ENCODE data around the gene PRADC1.
"Not testable (repeated sequence)": the region's sequence is repeated elsewhere in the genome, so short reads cannot be mapped to it uniquely, and the experiment has no call there.

The PRADC1 gene

GRCh38 chr2:73233154-73233931 is at the start of gene PRADC1:
Gene PRADC1, minus strand, starts transcription at chr2:73233239. Its CDS starts 79 bp downstream, at chr2:73233160.
- peak; percentile 49 for DNase-seq

DNA sequence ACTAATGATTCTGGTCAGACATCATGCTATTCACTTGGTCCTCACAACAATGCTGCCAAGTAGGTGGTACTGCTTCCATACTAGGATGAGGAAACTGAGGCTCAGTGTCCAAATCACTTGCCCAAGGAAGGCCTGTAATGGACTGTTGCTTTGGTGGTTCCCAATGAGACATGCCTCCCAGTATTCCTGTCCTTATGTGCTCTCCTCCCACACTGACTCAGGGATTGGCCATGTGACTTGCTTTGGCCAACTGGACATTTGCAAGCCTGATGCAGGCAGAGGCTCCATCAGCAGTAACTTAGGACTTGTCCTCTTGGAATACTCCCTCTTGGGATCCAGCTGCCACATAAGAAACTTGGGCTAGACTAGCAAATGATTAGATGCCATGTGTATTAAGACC is 48.2 kb upstream of the PRADC1 start:
- no peak for DNase-seq

DNA sequence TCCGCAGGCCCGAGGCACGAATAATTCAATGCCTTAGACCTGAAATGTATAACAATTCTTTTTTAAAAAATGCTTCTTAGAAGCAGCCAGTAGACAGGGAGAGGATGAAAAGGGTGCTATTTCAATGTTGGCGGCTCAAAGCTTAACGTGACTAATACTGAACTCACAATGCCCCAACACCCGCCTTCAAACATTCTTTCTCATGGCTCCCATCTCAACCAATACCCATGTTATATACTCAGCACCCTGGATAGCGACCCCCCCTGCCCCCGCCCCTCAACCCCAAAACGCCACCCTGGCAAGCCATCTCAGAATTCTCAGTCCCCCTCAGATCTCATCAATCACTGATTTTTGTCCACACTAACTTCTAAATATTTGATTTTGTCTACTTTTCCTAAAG is 46.8 kb upstream of the PRADC1 start:
- no peak for DNase-seq

- DNase-seq, result no peak
These were observed 39.2 kb upstream of the PRADC1 start for GRCh38 chr2:73272270-73272669.

GRCh38 chr2:73269686-73270465 is 36.8 kb upstream of the PRADC1 start:
- DNase-seq, result no peak

- DNase-seq, result no peak
These were observed 36.0 kb upstream of the PRADC1 start for GRCh38 chr2:73268830-73269685.

DNA sequence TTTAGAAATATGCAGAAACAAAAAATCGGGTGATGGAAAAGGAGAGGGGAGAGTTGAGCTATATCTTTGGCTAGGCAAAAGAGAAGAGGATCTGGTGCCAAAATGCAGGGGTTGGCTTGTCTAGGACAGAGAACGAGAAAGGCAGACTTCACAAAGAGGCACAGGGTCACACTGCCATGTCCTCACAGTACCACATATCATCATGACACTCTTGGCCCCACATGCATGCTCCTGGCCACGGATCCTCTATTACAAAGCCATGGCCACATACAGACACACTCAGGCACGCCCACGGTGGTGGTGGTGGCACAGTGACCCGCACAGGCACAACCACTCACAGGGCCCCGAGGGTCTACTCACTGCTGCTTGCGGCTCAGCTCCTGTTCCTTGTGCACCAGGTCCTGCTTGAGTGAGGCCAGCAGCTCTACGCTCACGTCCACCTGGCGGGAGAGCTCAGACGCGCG is 35.4 kb upstream of the PRADC1 start:
- no peak for DNase-seq

- DNase-seq, result no peak
These were observed 34.0 kb upstream of the PRADC1 start for GRCh38 chr2:73267008-73267407.

DNA sequence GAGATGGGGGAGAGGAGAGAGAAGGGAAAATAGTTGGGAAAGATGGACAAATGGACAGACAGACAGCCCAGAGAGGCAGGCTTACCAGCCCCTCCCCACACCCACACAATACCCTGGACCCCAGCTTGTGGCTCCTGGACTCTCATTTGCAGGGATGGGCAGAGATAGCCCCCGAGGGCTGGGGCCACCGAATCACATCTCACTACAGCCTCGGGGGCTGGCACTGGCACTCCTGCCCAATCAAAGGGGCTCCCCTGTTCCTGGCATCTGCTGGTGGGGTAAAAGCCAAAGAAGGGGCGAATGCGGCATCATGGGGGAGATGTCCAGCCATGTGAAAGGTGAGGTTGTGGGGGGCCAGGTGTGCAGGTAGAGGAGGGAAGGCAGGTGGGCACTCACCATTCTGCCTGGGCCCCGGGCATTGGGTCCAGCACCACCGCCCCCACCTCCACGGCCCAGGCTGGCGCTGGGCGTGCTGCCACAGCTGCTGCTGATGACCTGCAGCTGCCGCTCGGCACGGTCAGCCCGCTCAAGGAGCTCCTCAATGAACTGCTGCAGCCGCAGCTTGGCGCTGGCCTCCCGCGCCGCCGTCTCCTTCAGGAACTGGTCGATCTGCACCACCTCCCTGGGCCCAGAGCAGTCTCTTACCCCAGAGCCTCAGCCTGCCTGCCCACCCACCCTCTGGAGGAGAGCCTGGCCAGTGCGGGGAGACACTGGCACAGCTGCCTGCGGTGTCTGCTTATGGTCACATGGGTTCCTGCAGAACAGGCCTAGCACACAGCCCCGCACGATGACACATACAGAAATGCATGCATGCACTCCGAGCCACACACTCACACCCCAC is 33.2 kb upstream of the PRADC1 start:
- DNase-seq, result no peak

- no peak for DNase-seq
These were observed 32.4 kb upstream of the PRADC1 start for GRCh38 chr2:73265298-73266060.

DNA sequence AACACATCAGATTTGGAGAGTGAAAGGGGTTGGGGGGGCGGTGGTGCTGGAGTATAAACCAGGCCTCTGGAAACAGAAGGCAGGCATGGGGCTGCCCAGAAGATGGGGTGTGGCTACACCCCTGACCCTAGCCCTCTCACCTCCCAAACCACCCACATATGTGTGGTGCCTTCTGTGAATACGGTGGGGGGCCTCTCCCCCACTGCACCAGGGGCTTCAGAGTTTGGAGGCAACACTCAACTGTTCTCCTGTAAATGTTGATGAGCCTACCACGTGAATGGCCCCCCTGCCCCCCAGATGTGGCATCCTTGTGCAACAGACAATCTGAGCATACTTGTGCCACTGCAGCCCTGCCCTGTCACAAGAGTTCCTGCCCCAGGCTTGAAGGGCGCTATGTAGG is 31.7 kb upstream of the PRADC1 start:
- DNase-seq, result no peak

DNA sequence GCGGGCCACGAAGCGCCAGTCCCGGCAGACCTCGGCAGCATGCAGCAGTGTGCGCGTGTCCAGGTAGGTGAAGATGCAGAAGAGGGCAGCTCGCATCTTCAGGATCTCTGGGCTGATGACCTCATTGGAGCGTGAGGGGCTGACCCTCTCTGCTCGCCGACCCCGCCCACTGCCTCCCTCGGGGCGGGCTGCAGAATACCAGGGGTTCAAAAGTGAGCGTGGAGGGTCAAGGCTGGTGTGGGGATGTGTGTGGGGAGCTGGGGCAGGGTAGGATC is 31.2 kb upstream of the PRADC1 start:
- DNase-seq, result no peak

DNA sequence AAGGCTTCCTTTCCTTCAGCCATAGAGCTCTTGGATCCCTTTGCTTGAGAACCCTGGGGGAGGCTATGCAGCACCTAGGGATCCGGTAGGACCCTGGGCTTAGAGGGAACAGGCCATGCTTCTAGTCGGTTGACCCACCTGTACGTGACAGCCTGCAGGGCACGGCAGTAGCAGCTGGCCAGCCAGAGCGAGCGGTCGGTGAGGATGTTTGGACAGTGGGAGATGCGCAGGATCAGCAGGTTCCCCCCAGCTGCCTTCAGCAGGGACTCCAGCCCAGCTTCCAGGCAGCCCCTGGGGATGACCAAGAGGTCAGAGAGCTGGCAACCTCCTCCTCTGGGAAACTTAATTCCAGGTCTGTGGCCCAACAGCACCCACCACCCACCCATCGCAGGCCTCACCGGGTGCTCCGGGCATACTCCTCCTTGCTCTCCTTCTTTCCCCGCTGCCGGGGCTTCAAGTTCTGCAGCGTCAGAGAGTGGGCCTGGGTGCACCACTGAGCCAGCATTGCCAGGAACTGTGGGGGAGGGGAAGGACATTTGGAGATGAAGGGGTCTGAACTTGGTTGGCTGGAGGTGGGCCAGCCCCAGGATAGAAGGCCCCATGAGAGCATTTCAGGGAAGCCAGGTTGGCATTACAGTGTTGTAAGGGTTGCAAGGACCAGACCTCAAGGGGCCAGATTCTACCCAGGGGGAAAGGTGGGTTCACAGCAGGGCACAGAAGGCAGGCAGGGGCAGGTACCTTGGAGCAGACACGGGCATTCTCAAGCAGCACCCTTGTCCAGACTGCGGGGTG is 30.7 kb upstream of the PRADC1 start:
- no peak for DNase-seq

- DNase-seq, result not testable (repeated sequence)
These were observed 29.8 kb upstream of the PRADC1 start for GRCh38 chr2:73262691-73263429.

- DNase-seq, result no peak
These were observed 29.1 kb upstream of the PRADC1 start for GRCh38 chr2:73262108-73262651.

- no peak for DNase-seq
These were observed 27.4 kb upstream of the PRADC1 start for GRCh38 chr2:73260338-73260984.

DNA sequence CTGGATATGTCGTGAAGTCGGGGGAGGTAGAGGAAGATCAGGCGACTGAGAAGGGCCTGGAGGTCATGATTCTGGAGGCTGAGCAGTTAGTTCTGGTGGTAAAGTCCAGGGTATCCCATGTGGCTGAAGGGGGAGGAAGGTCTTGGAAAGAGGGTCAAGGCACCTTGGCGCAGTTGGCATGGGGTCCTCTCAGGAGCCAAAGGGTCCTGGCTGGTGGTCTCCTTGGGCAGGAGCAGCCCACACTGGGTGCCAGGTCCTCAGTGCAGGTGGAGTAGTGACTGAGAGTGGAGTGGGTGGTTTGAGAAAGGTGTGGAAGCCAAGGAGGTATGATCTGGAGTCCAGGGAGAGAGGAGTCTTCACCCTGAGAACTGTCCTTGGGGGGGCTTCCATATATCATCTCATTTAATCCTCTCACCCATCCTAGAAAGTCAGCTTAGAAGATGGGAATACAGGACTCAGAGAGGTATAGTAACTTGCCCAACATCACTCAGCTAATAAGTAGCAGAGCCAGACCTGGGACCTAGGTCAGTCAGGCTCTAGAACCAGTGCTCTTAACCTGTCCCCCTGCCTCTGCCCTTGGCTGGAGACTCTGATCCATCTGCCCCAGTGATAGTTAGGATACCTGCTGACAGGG is 26.8 kb upstream of the PRADC1 start:
- no peak for DNase-seq

- DNase-seq, result no peak
These were observed 26.2 kb upstream of the PRADC1 start for GRCh38 chr2:73259276-73259675.

GRCh38 chr2:73258913-73259215 is 25.8 kb upstream of the PRADC1 start:
- DNase-seq, result no peak
